Posterior vena cava (tissue), 2 donors: ENCODE data around the gene SAFB. TPM values are rescaled to one million over a fixed set of nuclear protein-coding genes. Genes with fewer than 3 reads are reported as not detected.
A peak's percentile ranks its signal among the peaks of the same experiment; 100 is the strongest.

Source experiments
- DNase-seq: peaks from one replicate; pipeline ENCODE4 v3.0.0-alpha.2; 2020; ENCODE audit warnings: low spot score
- intact Hi-C, 2 donors: fragments of 100-400 bp; cut with DNase I; formaldehyde crosslinking; loops; one replicate each; pipeline versions ENCODE4 v1.14.1 to v1.14.2; 2022 to 2023
- total RNA-seq, 2 donors: library from RNA; stranded (reverse); fragmentation: NEBNext Ultra II Directional; extraction: Animal tissue kit (Norgen Biotek cat#: 25700); gene quantifications; one replicate each; pipeline ENCODE4 v1.2.1, GENCODE V29; 2021
- donor health status: DM: yes; HTN: yes; CAD: no.
- donor health status: DM: yes; HTN: yes; CAD: no.

The SAFB gene
- total RNA-seq, 2 donors from 2014 or later, result 49.4 to 50.5 TPM

DNA sequence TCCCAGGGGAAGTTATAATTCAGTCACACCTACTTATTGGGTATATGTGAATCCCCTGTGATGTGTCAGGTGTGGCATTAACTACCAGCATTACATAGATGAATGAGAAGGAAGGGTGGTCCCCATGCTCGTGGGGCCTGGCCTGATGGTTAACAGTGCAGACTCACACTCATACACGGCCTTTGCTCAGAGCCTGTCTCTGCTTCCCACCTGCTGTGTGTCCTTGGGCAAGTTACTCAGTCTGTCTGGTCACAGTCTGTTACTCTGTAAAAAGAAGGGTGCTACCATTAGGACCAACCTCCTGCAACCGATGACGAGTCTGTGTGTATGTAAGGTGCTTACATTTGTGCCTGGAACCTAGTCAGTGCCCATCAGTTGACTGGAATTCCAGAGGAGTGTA lies 23.8 kb downstream of the SAFB start:
- peak; percentile 7 for DNase-seq

DNA sequence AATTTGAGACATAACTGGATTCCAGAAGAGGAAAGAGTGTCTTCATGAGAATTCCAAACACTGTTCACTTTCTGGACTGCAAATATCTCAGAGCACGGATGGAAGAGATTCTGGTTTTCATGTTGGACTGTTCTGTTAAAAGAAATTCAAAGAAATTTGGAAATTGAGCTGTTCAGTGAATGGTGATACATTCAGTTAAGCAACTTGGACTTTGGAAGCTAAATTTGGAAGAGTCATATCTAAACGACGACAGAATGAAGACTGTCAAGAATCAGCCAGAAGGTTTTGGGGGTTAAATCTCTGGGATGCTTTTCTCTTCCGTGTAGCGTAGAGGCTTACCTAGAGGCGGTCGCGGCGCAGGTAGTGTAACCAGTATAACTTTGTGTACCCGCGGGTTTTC lies 25.6 kb downstream of the SAFB start:
- intact Hi-C loops, result no loop called here
- DNase-seq, result no peak

More for the DNA sequence above, 23.8 kb downstream of the SAFB start:
- intact Hi-C loops, result no loop called here

DNA sequence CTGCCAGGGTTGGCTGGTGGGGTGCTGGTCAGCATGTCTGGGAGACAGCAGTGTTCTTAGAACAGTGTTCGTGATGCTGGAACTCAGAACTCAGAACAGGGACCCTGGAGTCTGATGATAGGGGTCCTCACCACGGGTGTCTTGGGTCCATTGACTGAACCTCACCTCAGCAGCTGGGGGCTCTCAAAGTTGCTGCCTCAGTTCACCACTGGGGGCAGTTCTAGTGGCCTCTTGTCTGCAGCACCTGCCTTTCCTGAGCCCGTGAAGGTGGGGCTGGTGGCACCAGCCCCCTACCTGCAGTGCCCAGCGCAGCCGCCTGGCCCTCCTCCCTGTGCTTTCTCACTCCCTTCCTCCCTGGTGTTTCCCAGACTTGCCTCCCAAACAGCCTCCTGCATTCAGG lies 28.5 kb downstream of the SAFB start:
- DNase-seq, result peak; percentile 45
- intact Hi-C loops, result no loop called here

DNA sequence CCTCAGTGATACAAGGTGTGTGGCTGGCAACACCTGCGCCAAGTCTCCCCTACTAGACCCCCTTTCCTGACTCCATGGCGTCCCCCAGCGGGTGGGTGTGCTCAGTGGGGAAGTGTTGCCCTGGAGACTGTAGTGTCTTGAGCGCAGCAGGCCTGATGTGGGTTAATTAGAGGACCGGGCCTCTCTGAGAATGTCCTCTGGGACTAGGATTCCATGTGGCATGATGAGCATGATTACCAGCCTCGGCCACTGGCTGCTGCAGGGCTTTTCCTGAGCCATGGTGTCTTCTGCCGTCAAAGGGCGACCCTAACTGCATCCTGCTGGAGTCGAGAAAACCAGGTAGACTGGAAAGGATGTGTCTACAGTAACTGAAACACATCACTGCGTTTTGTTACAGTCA lies 29.4 kb downstream of the SAFB start:
- DNase-seq, result peak; percentile 73
- intact Hi-C loops, result no loop called here

DNA sequence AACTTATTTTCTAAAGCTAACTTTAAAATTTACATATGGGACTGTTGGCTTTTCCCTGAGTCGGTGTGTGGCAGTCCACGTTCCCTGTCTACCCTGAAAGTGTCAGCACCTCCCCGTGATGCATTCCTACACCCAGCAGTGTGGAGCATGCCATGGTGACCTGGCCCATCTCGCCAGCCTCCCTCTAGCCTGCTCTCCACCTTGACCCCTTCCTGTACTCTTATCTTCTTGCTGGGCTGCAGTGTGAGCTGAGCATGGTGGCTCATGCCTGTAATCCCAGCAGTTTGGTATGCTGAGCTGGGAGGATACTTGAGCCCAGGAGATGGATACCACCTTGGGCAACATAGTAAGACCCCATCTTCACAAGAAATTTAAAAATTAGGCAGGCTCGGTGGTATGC lies 32.0 kb downstream of the SAFB start:
- peak; percentile 58 for DNase-seq
- intact Hi-C loops, result no loop called here

DNA sequence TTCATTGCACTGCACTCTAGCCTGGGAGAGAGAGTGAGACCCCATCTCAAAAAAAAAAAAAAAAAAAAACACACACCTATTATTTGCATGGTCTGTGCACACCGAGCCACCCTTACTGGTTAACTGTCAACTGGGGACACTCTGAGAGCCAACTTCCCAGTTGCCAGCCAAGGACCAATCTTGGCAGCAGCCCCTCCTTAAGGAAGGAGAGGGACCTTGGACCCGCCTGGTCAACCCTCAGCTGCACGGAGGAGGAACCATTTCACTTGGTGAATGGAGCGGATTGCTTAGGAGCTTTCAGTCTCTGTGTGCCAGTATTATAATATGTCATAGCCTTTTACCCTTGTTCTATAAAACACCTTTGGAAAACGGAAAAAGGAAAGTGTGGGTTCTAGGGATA lies 32.5 kb downstream of the SAFB start:
- intact Hi-C loops, result no loop called here
- peak; percentile 17 for DNase-seq

DNA sequence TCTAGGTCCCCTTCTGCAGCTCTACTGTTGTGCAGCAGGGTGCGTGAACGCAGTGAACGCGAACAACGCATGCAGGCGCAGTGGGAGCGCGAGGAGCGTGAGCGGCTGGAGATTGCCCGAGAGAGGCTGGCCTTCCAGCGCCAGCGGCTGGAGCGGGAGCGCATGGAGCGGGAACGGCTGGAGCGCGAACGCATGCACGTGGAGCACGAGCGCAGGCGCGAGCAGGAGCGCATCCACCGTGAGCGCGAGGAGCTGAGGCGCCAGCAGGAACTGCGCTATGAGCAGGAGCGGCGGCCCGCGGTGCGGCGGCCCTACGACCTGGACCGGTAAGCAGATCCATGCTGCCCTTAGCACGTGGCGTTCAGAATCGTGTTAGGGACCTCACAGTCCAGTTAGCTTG lies 38.6 kb downstream of the SAFB start:
- intact Hi-C loops, result no loop called here
- DNase-seq, result no peak

DNA sequence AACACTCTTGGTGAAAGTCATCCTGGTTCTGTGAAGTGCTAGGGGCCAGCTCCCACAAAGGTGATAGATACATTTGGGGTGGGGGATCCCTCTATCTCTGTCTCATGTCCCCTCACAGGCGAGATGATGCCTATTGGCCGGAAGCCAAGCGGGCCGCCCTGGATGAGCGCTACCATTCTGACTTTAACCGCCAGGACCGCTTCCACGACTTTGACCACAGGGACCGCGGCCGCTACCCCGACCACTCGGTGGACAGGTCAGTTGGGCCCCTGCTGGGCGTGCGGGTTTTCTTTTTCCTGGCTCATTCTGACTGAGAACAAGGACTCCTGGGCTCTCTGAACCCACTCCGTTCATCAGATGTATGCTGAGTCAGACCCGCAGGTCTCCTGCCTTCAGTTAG lies 41.0 kb downstream of the SAFB start:
- intact Hi-C loops, result no loop called here
- no peak for DNase-seq

DNA sequence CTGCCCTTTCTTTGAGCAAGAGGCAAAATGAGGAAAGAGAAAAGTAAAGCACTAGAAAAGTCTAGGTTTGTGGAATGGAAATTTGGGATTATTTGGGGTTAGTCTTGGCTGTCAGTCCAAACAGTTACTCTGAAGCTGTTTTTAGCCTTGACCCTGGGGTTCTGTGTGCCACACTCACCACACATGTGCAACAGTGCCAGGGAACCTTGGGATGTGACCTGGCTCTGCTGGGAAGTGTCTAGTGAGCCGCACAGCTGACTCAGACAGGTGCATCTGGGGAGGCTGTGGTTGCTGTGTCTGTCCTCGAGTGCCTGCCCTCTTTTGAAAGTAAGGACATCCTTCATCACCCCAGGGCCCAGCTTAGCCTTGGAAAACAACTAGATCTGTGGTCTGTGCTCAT lies 41.6 kb downstream of the SAFB start:
- DNase-seq, result no peak
- intact Hi-C loops, result no loop called here

DNA sequence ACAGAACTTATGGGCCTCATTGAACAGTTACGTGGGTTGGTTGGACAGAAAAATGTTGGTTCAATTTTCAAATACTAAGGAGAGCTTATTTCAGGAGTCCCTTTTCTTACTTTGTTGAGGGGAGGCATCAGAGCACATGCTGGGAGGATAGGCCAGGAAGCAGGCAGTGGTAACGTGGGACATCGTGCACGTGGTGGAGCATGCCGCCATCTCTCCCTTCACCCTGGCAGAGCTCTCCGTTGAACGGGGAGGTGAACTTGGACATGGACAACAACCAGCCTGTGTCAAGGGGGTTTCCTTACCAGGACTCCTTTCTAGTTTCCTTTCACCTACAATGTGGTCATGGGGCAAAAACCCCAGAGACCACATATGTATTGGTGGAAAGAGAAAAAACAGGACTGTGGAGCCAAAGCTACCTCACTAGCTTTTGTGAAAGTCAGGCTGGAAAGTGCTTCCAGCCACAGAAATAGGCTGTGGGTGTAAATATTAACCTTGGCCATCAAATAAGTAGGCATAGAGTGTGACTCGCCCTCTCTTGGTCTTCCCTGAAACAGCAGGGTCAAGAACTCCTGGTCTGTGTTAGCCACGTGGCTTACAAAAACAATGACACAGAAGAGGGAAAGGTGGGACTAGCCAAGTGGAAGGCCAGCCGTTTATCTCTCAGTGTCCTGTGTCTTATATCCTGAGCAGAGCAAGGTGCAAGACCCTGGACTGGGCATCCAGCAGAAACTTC lies 43.1 kb downstream of the SAFB start:
- DNase-seq, result no peak
- intact Hi-C loops, result no loop called here

DNA sequence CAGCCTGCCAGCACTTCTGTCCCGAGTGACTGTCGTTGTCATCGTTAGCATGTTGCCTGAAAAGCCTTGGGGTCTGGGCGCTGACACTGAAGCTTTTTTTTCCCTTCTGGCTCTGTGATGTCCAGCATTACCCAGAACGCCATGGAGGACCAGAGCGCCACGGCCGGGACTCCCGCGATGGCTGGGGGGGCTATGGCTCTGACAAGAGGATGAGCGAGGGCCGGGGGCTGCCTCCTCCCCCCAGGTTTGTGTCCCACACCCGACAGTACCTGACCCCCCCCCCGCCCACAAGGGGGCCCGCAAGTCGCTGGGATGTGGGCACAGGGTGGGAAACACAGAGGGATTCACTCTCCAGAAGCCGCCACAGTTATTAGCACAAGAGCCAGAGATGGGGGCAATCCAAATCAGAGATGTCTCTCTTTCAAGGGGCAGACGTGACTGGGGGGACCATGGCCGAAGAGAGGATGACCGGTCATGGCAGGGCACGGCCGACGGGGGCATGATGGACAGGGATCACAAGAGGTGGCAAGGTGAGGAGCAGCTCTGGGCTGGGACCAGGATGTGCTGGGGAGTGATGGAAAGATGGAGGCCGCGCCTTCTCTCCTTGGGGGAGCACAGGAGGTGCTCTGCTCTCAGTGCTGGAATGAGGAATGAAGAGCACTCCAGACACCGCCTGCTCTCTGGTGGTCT lies 44.2 kb downstream of the SAFB start:
- DNase-seq, result no peak
- intact Hi-C loops, result no loop called here

DNA sequence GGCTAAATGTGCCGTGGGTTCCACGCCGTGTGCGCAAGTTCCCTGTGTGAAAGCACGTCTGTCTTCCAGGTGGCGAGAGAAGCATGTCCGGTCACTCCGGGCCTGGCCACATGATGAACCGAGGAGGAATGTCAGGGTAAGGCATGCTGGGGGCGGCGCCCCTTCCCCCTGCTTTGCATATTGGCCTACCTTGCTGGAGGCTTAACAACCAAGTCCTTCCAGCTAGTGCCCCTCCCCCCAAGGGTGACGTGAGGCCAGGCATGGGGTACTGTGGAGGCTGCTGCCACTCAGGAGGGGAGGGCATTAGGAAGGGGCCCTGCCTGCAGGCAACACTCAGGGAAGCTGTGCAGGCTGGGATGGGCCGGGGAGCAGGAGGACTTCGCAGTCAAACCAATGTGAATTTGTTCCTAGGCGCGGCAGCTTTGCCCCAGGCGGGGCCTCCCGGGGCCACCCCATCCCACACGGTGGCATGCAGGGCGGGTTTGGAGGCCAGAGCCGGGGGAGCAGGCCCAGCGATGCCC lies 44.9 kb downstream of the SAFB start:
- no peak for DNase-seq
- intact Hi-C loops, result no loop called here

DNA sequence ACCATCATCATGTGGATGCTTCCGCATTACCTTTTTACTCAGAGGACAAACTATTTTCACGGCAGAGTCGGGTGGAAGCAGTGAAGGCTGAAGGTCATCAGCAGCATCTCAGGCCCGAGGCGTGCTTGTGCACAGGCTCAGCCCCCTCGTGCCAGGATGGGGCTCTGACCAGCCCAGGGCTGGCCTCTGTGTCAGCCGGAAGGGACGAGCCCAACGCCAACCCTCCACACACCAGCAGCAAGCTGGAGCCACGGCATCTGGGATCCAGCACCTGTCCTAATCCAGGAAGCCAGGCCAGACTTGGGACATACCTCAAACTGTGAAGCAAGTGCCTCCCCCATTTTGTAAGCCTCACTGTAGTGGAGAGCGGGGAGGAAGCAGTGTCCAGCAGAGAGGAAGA lies 46.3 kb downstream of the SAFB start:
- intact Hi-C loops, result no loop called here

DNA sequence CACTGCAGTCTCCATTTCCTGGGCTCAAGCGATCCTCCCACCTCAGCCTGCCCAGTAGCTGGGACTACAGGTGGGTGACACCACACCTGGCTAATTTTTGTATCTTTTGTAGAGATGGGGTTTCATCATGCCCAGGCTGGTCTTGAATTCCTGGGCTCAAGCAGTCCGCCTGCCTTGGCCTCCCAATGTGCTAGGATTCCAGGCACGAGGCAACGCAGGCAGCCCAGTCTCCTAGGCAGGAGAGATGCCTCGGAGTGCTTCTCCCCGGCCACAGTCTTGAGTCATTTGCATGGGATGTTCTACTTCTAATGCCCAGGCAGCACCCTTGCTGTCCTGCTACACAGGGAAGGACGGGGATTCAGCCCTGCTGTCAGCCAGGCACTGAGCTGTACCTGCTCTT lies 48.7 kb downstream of the SAFB start:
- DNase-seq, result no peak
- intact Hi-C loops, result no loop called here

More for the DNA sequence above, 46.3 kb downstream of the SAFB start:
- no peak for DNase-seq

DNA sequence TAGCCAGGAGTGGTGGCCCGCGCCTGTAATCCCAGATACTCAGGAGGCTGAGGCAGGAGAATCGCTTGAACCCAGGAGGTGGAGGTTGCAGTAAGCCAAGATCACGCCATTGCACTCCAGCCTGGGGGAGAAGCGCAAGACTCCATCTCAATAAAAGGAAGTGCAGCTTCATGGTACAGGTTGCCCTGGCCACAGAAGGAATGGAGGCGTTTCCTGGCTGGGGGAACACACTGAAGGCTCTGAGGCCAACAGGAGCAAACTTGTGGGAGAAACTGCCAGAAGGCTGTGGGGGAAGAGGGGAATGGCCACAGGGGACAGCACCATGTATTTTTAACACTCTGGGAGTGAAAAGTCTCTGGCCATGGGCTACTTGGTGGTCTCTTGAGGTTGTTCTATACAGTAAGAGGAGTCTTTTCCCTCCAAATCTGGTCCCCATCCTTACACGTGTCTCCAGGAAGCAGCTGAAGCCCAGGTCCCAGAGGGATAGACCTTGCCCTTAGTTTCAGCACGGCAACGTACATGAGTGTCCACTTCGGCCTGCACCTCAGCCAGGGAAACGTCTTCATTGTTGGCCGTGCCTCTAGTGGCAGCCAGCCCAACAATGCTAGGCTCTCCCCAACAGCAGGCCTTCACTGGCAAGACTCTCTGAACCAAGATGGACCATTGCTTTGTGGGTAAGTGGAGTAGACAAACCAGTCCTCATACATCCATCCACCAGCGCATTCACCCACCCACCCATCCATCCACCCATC lies 50.0 kb downstream of the SAFB start:
- intact Hi-C loops, result no loop called here
- no peak for DNase-seq

DNA sequence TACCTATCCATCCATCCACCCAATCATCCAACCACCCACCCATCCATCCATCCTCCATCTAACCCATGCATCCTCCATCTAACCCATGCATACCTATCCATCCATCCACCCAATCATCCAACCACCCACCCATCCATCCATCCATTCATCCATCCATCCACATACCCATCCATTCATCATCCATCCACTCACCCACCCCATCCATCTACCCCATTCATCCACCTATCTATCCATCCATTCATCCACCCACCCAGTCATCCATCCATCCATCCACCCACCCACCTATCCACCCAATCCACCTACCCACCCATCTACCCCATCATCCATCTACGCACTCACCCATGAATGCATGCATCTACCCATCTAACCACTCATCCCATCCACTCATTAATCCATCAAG lies 50.9 kb downstream of the SAFB start:
- intact Hi-C loops, result no loop called here
- no peak for DNase-seq

DNA sequence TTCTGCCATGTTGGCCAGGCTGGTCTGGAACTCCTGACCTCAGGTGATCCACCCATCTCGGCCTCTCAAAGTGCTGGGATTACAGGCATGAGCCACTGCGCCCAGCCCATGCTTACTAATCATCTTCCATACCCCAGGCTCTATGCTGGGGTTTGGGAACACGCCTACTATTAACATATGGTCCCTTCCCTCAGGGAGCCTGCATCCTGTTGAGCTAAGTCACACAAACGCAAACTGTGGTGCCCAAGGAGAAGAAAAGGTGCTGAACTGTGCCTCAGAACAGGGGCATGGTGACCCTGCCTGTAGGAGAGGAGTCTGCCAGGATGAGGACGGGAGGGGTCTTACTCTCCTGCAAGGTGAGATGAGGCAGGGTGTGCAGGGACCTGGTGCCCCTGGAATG lies 51.8 kb downstream of the SAFB start:
- intact Hi-C loops, result loop anchor here in 1 of 2 donors (5.0 kb wide), 1 partner anchor 1882 kb away; no protein-coding TSS in a partner anchor

DNA sequence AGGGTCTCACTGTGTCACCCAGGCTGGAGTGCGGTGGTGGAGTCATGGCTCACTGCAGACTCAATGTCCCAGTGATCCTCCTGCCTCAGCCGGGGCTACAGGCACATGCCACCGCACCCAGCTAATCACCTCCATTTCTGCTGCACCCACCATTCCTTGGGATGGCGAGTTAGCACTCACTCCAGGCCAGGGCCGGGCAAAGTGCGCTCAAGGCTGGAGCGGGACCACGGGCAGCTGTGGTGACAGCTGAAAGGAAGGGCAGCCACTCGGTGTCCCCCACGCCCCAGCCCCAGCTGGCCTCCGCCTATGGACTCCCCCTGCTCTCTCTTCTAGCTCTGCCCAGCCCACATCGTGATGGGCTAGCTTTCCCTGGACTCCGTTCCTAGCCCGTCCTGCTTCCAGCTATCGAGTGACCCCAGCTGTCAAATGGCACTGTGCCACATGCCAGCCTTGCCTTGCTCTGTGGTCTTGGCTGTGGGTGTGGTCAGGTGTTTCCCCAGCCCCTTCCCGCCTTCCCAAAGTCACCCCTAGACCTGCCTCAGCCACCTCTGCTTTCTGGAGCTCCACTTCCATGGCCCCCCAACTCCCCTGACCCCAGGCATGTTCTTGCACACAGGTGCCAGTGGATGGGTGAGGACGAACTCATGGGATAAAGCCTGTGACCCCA lies 53.4 kb downstream of the SAFB start:
- intact Hi-C loops, result loop anchor here in 1 of 2 donors (5.0 kb wide), 1 partner anchor 1884 kb away; no protein-coding TSS in a partner anchor
- no peak for DNase-seq

More for the DNA sequence above, 51.8 kb downstream of the SAFB start:
- DNase-seq, result no peak

DNA sequence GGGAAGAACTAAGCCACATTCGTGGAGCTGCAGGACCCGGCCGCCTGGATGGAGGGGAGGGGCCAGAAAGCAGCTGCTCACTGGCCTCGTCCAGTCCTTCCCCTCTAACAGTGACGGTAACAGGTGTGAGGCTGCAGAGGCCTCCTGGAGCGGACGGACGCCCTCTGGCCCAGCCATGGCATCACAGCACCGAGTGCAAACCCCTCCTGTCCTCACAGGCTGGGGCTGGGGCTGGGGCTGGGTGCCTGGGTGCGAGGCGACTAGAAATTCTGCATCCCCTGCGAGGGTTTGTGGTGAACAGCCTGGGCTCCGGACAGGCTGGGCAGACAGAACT lies 53.9 kb downstream of the SAFB start:
- no peak for DNase-seq
- intact Hi-C loops, result loop anchor here in 1 of 2 donors (5.0 kb wide), 1 partner anchor 1884 kb away; no protein-coding TSS in a partner anchor
